IMR-90 (cell line): Measurements from ENCODE around the gene WNT7A.

Source experiments
- CEBPB ChIP-seq: IDR thresholded peaks from 2 replicates; pipeline ENCODE4 v1.6.1; 2012; ENCODE audit warnings: low read depth, low read length, improper control_type of control experiment
- CHD1 ChIP-seq: IDR thresholded peaks from 2 replicates; pipeline ENCODE4 v1.6.1; 2012; ENCODE audit warnings: low read depth, low read length, improper control_type of control experiment
- MAFK ChIP-seq: IDR thresholded peaks from 2 replicates; pipeline ENCODE4 v1.6.1; 2012; ENCODE audit warnings: low read depth, low read length, improper control_type of control experiment
- POLR2A ChIP-seq: IDR thresholded peaks from 2 replicates; pipeline ENCODE4 v1.6.1; 2012; ENCODE audit warnings: mild to moderate bottlenecking, low read depth, low read length
- TF ChIP-seq, protein P1 (sequence below): conservative IDR thresholded peaks from 2 replicates; pipeline ENCODE4 v1.5.1; 2012; ENCODE audit warnings: mild to moderate bottlenecking, low read depth, low read length, improper control_type of control experiment
- TF ChIP-seq, protein P2 (sequence below): fragments of 150-350 bp; IDR thresholded peaks from 2 replicates; pipeline ENCODE4 v1.6.1; 2017; ENCODE audit warnings: mild to moderate bottlenecking, antibody characterized with exemption, low read length, low read depth
- TF ChIP-seq, protein P3 (sequence below): fragments of 150-350 bp; IDR thresholded peaks from 2 replicates; pipeline ENCODE4 v1.6.1; 2016; ENCODE audit warnings: low read depth, mild to moderate bottlenecking, low read length, moderate library complexity, borderline replicate concordance

DNA sequence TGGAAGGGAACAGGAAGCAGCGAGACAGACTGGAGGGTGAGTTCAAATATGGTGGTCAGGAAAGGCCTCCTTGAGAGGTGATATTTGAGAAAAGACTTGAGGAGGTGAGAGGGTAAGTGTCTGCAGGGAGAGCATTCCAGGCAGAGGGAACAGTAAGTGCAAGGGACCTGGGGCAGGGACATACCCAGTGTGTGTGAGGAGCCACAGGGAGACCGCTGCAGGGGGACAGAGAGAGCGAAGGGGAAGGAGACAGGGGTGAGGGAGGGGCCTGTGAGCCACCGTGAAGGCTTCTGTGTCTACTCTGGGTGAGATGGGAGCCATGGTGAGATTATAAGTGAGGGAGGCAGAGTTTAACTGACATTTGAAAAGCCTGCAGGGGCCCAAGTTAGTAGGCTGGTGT, 38.0 kb downstream of the WNT7A start:
- TF ChIP-seq, protein P1, sequence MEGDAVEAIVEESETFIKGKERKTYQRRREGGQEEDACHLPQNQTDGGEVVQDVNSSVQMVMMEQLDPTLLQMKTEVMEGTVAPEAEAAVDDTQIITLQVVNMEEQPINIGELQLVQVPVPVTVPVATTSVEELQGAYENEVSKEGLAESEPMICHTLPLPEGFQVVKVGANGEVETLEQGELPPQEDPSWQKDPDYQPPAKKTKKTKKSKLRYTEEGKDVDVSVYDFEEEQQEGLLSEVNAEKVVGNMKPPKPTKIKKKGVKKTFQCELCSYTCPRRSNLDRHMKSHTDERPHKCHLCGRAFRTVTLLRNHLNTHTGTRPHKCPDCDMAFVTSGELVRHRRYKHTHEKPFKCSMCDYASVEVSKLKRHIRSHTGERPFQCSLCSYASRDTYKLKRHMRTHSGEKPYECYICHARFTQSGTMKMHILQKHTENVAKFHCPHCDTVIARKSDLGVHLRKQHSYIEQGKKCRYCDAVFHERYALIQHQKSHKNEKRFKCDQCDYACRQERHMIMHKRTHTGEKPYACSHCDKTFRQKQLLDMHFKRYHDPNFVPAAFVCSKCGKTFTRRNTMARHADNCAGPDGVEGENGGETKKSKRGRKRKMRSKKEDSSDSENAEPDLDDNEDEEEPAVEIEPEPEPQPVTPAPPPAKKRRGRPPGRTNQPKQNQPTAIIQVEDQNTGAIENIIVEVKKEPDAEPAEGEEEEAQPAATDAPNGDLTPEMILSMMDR, result no peak
- TF ChIP-seq, protein P2, sequence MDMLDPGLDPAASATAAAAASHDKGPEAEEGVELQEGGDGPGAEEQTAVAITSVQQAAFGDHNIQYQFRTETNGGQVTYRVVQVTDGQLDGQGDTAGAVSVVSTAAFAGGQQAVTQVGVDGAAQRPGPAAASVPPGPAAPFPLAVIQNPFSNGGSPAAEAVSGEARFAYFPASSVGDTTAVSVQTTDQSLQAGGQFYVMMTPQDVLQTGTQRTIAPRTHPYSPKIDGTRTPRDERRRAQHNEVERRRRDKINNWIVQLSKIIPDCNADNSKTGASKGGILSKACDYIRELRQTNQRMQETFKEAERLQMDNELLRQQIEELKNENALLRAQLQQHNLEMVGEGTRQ, result no peak
- TF ChIP-seq CHD1, result no peak
- TF ChIP-seq POLR2A, result no peak
- TF ChIP-seq, protein P3, sequence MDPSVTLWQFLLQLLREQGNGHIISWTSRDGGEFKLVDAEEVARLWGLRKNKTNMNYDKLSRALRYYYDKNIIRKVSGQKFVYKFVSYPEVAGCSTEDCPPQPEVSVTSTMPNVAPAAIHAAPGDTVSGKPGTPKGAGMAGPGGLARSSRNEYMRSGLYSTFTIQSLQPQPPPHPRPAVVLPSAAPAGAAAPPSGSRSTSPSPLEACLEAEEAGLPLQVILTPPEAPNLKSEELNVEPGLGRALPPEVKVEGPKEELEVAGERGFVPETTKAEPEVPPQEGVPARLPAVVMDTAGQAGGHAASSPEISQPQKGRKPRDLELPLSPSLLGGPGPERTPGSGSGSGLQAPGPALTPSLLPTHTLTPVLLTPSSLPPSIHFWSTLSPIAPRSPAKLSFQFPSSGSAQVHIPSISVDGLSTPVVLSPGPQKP, result no peak
- TF ChIP-seq MAFK, result no peak
- TF ChIP-seq CEBPB, result no peak
